ENCODE data around the gene MORC4. TPM values are rescaled to one million over a fixed set of nuclear protein-coding genes. Genes with fewer than 3 reads are reported as not detected.

MORC4 gene
- total RNA-seq, 2 experiments from 2014 or later, result 6.8 to 11.5 TPM

DNA sequence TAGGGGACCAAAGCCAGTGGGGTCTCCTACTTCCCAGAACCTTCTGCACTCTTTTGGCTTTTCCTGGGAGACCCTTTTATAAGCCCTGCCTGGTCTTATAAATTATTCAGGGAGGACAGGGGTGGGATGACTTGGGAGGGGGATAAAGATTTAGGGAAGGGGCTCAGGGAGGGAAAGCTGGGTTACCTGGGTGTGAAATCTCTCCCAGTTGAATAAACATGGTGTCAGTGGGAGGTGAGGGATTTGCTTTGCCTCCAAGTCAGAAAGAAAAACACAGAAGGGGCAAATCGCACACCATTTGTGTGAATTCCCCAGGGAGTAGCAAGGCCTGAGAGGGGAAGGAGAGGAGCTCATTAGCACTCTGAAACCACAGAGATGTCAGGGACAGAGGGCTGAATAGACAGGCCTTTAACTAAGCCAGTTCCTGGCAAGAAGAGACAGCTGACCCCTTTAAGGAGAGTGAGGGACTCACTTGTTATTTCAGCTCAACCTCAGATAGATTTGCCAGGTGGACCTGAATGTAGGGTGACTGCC is 96.7 kb downstream of the MORC4 start, which contains the start of gene RIPPLY1:
TSS of gene RIPPLY1 (minus strand) at position 51 of the 534 bp plus-strand sequence. CDS start 54 bp downstream, outside the sequence.
- no peak within 1 kb of the TSS for H2AFZ ChIP-seq (ENCODE audit: low read length)
- H3K36me3 ChIP-seq (ENCODE audit: insufficient read depth, low read length), result no peaks in the 10 kb centered on the region
- H3K4me3 ChIP-seq (ENCODE audit: low read depth, low read length, poor library complexity, severe bottlenecking), result no peak within 1 kb of the TSS
- BruUV-seq (replicated peaks), result no TSS peak
- intact Hi-C loops (cut with micrococcal nuclease; ENCODE audit: unreplicated experiment), result no loop called here
- H3K9me2 ChIP-seq (ENCODE audit: insufficient read depth, low read length), result no peaks in the 10 kb centered on the region
- H3K4me1 ChIP-seq (ENCODE audit: insufficient read depth, low read length, poor library complexity, severe bottlenecking), result no peaks in the 10 kb centered on the region
- H3K27ac ChIP-seq (ENCODE audit: low read depth, low read length, poor library complexity, severe bottlenecking), result no peak within 1 kb of the TSS
- H3K79me2 ChIP-seq (ENCODE audit: insufficient read depth, low read depth, low read length), result no peaks in the 10 kb centered on the region
- CTCF ChIA-PET (ENCODE audit: unreplicated experiment), result no interaction called here
- H3K4me2 ChIP-seq (ENCODE audit: low read length), result no peak within 1 kb of the TSS
- POLR2A ChIA-PET, result interaction anchor here (1.2 kb wide), 1 partner anchor 20 kb away, joined by 3 read pairs; no protein-coding TSS in a partner anchor
- no peak for DNase-seq (ENCODE audit: low spot score)
- H4K20me1 ChIP-seq (ENCODE audit: insufficient read depth, low read length), result no peaks in the 10 kb centered on the region
- TF ChIP-seq CTCF (conservative IDR thresholded peaks at IDR 0.05; ENCODE audit: low read length) (no peak), EZH2phosphoT487 (IDR thresholded peaks at IDR 0.05; ENCODE audit: borderline replicate concordance, low read depth, low read length) (no peak)
- no peaks in the 10 kb centered on the region for H3K9me3 ChIP-seq (ENCODE audit: low read length)

- ChIA-PET CTCF (ENCODE audit: unreplicated experiment) (no interaction called here), POLR2A (interaction anchor here (0.5 kb wide), 1 partner anchor 589 kb away, joined by 4 read pairs; no protein-coding TSS in a partner anchor)
- Histone ChIP-seq H3K27ac (ENCODE audit: low read depth, low read length, poor library complexity, severe bottlenecking) (no peak overlapping the region), H3K9me3 (ENCODE audit: low read length) (no peaks in the 10 kb centered on the region), H3K9me2 (ENCODE audit: insufficient read depth, low read length) (no peaks in the 10 kb centered on the region), H3K4me3 (ENCODE audit: low read depth, low read length, poor library complexity, severe bottlenecking) (no peak overlapping the region), H4K20me1 (ENCODE audit: insufficient read depth, low read length) (no peaks in the 10 kb centered on the region), H2AFZ (ENCODE audit: low read length) (no peak overlapping the region), H3K4me1 (ENCODE audit: insufficient read depth, low read length, poor library complexity, severe bottlenecking) (no peaks in the 10 kb centered on the region), H3K36me3 (ENCODE audit: insufficient read depth, low read length) (no peaks in the 10 kb centered on the region), H3K79me2 (ENCODE audit: insufficient read depth, low read depth, low read length) (no peaks in the 10 kb centered on the region), H3K4me2 (ENCODE audit: low read length) (no peak overlapping the region)
- no peak for DNase-seq (ENCODE audit: low spot score)
- intact Hi-C loops (cut with micrococcal nuclease; ENCODE audit: unreplicated experiment), result no loop called here
- TF ChIP-seq EZH2phosphoT487 (IDR thresholded peaks at IDR 0.05; ENCODE audit: borderline replicate concordance, low read depth, low read length) (no peak), CTCF (conservative IDR thresholded peaks at IDR 0.05; ENCODE audit: low read length) (no peak)
- no TSS peak for BruUV-seq (replicated peaks)
Observed at GRCh38 chrX:106902684-106903083, 97.3 kb downstream of the MORC4 start.

- intact Hi-C loops (cut with micrococcal nuclease; ENCODE audit: unreplicated experiment), result no loop called here
- Histone ChIP-seq H3K4me2 (ENCODE audit: low read length) (no peak overlapping the region), H3K9me2 (ENCODE audit: insufficient read depth, low read length) (no peaks in the 10 kb centered on the region), H4K20me1 (ENCODE audit: insufficient read depth, low read length) (no peaks in the 10 kb centered on the region), H3K36me3 (ENCODE audit: insufficient read depth, low read length) (no peaks in the 10 kb centered on the region), H2AFZ (ENCODE audit: low read length) (no peak overlapping the region), H3K79me2 (ENCODE audit: insufficient read depth, low read depth, low read length) (no peaks in the 10 kb centered on the region), H3K4me3 (ENCODE audit: low read depth, low read length, poor library complexity, severe bottlenecking) (no peak overlapping the region), H3K9me3 (ENCODE audit: low read length) (no peaks in the 10 kb centered on the region), H3K4me1 (ENCODE audit: insufficient read depth, low read length, poor library complexity, severe bottlenecking) (no peaks in the 10 kb centered on the region), H3K27ac (ENCODE audit: low read depth, low read length, poor library complexity, severe bottlenecking) (no peak overlapping the region)
- DNase-seq (ENCODE audit: low spot score), result no peak
- BruUV-seq (replicated peaks), result no TSS peak
- ChIA-PET CTCF (ENCODE audit: unreplicated experiment) (no interaction called here), POLR2A (no interaction called here)
- TF ChIP-seq CTCF (conservative IDR thresholded peaks at IDR 0.05; ENCODE audit: low read length), result no peak
- no peak for TF ChIP-seq EZH2phosphoT487 (IDR thresholded peaks at IDR 0.05; ENCODE audit: borderline replicate concordance, low read depth, low read length)
Observed at GRCh38 chrX:106901781-106902219, 98.2 kb downstream of the MORC4 start.

Measured in OCI-LY7 (cell line).